ENCODE measurements around the gene SAFB.
A peak's percentile ranks its signal among the peaks of the same experiment; 100 is the strongest.
"Not testable (repeated sequence)": the region's sequence is repeated elsewhere in the genome, so short reads cannot be mapped to it uniquely, and the experiment has no call there.

SAFB gene

DNA sequence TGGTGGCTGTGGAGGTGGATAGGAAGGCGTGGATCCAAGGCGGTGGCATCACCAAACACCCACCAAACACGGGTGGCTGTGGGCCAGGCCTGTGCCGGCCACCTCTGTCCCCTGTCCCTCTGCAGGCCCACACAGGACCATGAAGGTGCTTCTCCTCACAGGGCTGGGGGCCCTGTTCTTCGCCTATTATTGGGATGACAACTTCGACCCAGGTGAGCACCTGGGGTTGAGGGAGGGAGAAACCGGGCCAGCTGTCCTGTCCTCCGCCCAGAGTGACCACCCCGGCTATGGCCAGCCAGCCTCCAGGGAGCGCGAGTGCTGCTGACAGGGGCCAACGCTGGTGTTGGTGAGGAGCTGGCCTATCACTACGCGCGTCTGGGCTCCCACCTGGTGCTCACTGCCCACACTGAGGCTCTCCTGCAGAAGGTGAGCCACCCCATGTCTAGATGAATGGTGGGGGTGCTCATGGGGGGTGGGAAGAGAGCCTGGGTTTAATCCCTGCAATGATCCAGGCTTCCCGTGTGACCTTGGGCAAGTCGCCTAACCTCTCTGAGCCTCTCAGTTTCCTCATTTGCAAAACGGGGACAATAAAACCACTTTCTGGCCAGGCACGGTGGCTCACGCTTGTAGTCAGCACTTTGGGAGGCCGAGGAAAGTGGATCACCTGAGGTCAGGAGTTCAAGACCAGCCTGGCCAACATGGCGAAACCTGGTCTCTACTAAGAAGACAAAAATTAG lies 62.0 kb downstream of the SAFB start:
- no peak for TF ChIP-seq TAF1 (IDR thresholded peaks at IDR 0.05; ENCODE audit: low read depth, low read length)
- no peak for TF ChIP-seq POLR2AphosphoS5 (IDR thresholded peaks at IDR 0.05; ENCODE audit: low read depth, low read length)
- TF ChIP-seq POU2F2 (IDR thresholded peaks at IDR 0.05; ENCODE audit: low read depth, low read length): no peak
- no peak for TF ChIP-seq SPI1 (IDR thresholded peaks at IDR 0.05; ENCODE audit: low read depth, low read length)
- no peak for TF ChIP-seq POLR2A (IDR thresholded peaks at IDR 0.05; ENCODE audit: low read depth, low read length)
- no peak for TF ChIP-seq PAX5 (IDR thresholded peaks at IDR 0.05; ENCODE audit: insufficient read depth, low read length, severe bottlenecking)
- FAIRE-seq: no peak
- no peak for DNase-seq (ENCODE audit: insufficient read length, low spot score)

DNA sequence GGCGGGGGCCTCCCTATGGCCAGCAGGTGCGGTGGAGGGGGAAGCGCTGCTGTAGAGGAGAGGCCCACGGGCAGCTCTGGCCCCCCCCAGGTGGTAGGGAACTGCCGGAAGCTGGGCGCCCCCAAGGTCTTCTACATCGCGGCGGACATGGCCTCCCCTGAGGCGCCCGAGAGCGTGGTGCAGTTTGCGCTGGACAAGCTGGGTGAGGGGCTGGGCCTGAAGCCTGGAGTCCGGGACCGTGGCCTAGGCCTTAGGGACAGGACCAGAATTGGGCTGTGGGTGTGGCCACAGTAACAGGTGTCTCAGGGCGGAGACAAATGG lies 63.4 kb downstream of the SAFB start:
- TF ChIP-seq POLR2AphosphoS5 (IDR thresholded peaks at IDR 0.05; ENCODE audit: low read depth, low read length) (no peak), SPI1 (IDR thresholded peaks at IDR 0.05; ENCODE audit: low read depth, low read length) (no peak), TAF1 (IDR thresholded peaks at IDR 0.05; ENCODE audit: low read depth, low read length) (no peak), POLR2A (IDR thresholded peaks at IDR 0.05; ENCODE audit: low read depth, low read length) (no peak), PAX5 (IDR thresholded peaks at IDR 0.05; ENCODE audit: insufficient read depth, low read length, severe bottlenecking) (no peak), POU2F2 (IDR thresholded peaks at IDR 0.05; ENCODE audit: low read depth, low read length) (no peak)
- FAIRE-seq (no peak), DNase-seq (ENCODE audit: insufficient read length, low spot score) (no peak)

GRCh38 chr19:5686647-5687359 lies 63.9 kb downstream of the SAFB start:
- TF ChIP-seq SPI1 (IDR thresholded peaks at IDR 0.05; ENCODE audit: low read depth, low read length): no peak
- TF ChIP-seq POLR2AphosphoS5 (IDR thresholded peaks at IDR 0.05; ENCODE audit: low read depth, low read length): no peak
- 0 out of 2 replicates have a peak, but pooled peaks have one; percentile 30 for TF ChIP-seq TAF1 (IDR thresholded peaks at IDR 0.05; ENCODE audit: low read depth, low read length)
- no peak for TF ChIP-seq POU2F2 (IDR thresholded peaks at IDR 0.05; ENCODE audit: low read depth, low read length)
- no peak for TF ChIP-seq PAX5 (IDR thresholded peaks at IDR 0.05; ENCODE audit: insufficient read depth, low read length, severe bottlenecking)
- no peak for TF ChIP-seq POLR2A (IDR thresholded peaks at IDR 0.05; ENCODE audit: low read depth, low read length)
- DNase-seq (ENCODE audit: insufficient read length, low spot score): peak; percentile 96
- peak; percentile 97 for FAIRE-seq

DNA sequence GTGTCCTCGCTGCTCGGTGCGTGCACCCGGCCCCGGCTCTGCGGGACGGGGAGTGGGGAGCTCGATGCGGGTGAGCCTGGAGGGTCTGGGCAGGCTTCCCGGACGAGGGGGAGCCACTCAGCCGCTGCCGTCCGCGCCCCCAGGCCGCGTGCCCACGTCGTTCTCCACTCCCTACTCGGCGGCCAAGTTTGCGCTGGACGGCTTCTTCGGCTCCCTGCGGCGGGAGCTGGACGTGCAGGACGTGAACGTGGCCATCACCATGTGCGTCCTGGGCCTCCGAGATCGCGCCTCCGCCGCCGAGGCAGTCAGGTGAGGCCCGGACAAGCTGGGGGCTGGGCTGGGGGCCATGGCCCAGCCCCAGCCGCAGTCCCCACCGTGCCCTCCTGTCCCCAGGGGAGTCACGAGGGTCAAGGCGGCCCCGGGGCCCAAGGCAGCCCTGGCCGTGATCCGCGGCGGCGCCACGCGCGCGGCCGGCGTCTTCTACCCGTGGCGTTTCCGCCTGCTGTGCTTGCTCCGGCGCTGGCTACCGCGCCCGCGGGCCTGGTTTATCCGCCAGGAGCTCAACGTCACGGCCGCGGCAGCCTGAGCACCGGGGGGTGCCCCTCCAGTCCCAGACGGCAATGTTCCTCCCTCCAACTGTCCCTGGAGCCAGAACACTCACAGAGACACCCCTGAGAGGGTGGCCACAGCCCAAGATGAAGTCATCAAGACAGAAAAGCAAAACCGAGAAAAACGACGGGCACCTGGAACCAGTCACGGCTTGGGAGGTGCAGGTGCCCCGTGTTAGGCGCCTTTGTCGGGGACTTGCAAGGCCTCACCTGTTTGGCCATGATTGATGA lies 64.7 kb downstream of the SAFB start:
- DNase-seq (ENCODE audit: insufficient read length, low spot score) (no peak), FAIRE-seq (no peak)
- TF ChIP-seq POLR2AphosphoS5 (IDR thresholded peaks at IDR 0.05; ENCODE audit: low read depth, low read length): no peak
- no peak for TF ChIP-seq TAF1 (IDR thresholded peaks at IDR 0.05; ENCODE audit: low read depth, low read length)
- TF ChIP-seq POLR2A (IDR thresholded peaks at IDR 0.05; ENCODE audit: low read depth, low read length): no peak
- no peak for TF ChIP-seq PAX5 (IDR thresholded peaks at IDR 0.05; ENCODE audit: insufficient read depth, low read length, severe bottlenecking)
- no peak for TF ChIP-seq POU2F2 (IDR thresholded peaks at IDR 0.05; ENCODE audit: low read depth, low read length)
- no peak for TF ChIP-seq SPI1 (IDR thresholded peaks at IDR 0.05; ENCODE audit: low read depth, low read length)

DNA sequence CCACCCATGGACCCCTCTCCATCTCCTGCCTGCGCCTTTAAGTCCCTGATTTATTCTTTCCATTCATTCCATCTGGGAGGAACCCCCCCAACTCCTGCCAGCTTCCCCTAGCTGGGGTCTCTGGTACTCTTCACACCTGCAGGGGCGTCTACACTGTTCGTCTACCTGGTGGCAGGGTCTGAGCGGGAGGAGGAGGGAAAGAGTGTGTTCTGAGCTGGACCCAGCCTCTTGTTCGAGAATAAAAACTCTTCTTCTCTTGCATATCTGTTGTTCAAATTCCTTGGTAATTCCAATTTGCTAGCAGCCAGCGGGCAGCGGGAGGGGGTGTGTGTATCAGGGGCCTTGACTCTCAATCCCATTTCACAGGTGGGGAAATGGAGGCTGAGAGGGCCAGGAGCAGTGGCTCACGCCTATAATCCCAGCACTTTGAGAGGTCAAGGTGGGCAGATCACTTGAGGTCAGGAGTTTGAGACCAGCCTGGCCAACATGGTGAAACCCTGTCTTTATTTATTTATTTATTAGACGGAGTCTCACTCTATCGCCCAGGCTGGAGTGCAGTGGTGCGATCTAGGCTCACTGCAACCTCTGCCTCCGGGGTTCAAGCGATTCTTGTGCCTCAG lies 65.5 kb downstream of the SAFB start:
- not testable (repeated sequence) for FAIRE-seq; DNase-seq (ENCODE audit: insufficient read length, low spot score)

DNA sequence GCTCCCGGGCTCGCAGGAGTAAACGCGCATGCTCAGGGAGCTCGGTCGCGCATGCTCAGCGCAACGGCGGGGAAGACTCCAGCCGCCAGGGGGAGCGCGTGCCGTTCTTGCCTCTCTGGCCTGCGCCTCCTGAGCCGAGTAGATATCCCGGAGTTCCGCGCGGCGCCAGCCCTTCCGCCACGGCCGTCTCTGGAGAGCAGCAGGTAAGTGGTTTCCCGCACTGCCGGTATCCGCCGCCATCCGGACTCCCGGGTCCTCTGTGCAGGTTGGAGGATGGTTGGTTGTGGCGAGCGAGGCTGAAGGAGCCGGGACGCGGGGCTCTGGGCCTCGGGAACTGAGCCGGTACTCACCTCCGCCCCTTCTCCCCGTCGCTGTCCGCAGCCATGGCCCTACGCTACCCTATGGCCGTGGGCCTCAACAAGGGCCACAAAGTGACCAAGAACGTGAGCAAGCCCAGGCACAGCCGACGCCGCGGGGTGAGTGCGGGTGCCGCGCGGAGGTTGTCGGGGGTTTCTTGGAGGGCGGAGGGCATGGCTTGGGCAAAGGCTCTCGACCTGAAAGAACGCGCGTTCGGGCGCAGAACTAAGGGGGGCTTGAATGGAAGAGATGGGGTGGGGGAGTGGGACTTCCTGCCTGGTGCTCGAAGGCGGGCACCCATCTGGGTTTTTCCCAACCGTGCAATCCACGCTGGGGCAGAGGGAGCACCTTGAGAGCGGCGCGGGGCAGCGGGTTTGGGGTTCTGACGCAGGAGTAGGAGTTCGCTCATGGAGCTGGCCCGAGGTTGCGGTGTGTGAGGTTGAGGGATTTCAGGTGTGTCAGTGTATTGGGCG lies 67.5 kb downstream of the SAFB start, which contains the start of gene RPL36:
RPL36 (plus strand) TSS at position 171 of the 830 bp plus-strand sequence; CDS start at position 384, 213 bp downstream.
- DNase-seq (ENCODE audit: insufficient read length, low spot score) (peak; percentile 97), FAIRE-seq (peak; percentile 99)
- TF ChIP-seq SPI1 (IDR thresholded peaks at IDR 0.05; ENCODE audit: low read depth, low read length) (peak; percentile 28; the same call in 1 of the 2 replicates), POU2F2 (IDR thresholded peaks at IDR 0.05; ENCODE audit: low read depth, low read length) (peak; percentile 95), POLR2AphosphoS5 (IDR thresholded peaks at IDR 0.05; ENCODE audit: low read depth, low read length) (peak; percentile 99), TAF1 (IDR thresholded peaks at IDR 0.05; ENCODE audit: low read depth, low read length) (peak; percentile 99), POLR2A (IDR thresholded peaks at IDR 0.05; ENCODE audit: low read depth, low read length) (peak; percentile 99), PAX5 (IDR thresholded peaks at IDR 0.05; ENCODE audit: insufficient read depth, low read length, severe bottlenecking) (peak; percentile 20)

DNA sequence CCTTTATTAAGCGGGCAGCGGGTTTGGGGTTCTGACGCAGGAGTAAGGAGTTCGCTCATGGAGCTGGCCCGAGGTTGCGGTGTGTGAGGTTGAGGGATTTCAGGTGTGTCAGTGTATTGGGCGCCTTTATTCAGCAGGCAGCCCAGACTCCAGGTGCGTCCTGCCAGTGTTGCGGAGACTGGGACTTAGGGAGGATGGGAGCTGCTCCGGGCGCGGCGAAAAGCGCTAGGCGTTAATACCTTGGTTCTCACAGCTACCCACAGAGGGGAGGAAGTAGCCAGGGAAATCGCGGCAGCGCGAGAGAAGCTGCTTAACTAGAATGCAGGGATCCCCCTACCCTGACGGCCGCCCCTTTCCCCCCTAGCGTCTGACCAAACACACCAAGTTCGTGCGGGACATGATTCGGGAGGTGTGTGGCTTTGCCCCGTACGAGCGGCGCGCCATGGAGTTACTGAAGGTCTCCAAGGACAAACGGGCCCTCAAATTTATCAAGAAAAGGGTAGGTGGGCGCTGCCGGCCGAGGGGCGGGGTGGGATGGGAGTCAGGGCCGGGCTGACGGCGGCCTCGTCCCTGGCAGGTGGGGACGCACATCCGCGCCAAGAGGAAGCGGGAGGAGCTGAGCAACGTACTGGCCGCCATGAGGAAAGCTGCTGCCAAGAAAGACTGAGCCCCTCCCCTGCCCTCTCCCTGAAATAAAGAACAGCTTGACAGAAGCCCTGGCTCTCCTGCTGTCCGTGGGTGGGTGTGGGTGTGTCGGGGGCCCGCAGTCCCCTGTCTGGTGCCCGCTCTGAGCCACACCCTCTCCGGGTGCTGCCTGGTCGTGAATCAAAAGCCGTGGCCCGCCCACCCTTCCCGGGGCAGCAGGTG lies 68.3 kb downstream of the SAFB start:
- FAIRE-seq: peak; percentile 72
- no peak for DNase-seq (ENCODE audit: insufficient read length, low spot score)
- TF ChIP-seq TAF1 (IDR thresholded peaks at IDR 0.05; ENCODE audit: low read depth, low read length) (0 out of 2 replicates have a peak, but pooled peaks have one; percentile 14), PAX5 (IDR thresholded peaks at IDR 0.05; ENCODE audit: insufficient read depth, low read length, severe bottlenecking) (no peak), POU2F2 (IDR thresholded peaks at IDR 0.05; ENCODE audit: low read depth, low read length) (no peak), POLR2AphosphoS5 (IDR thresholded peaks at IDR 0.05; ENCODE audit: low read depth, low read length) (peak; percentile 29; the same call in 1 of the 2 replicates), POLR2A (IDR thresholded peaks at IDR 0.05; ENCODE audit: low read depth, low read length) (no peak; the same call in none of the 2 replicates), SPI1 (IDR thresholded peaks at IDR 0.05; ENCODE audit: low read depth, low read length) (peak; percentile 16; the same call in 1 of the 2 replicates)

All from GM12891 (cell line).